GM12892 (cell line): ENCODE measurements around the gene C1orf115.

ENCODE experiments used
- POLR2A ChIP-seq: IDR thresholded peaks from 2 replicates; pipeline ENCODE4 v1.6.1; 2011; ENCODE audit warnings: low read depth, low read length, control low read depth
- POLR2AphosphoS5 ChIP-seq: IDR thresholded peaks from 2 replicates; pipeline ENCODE4 v1.6.1; 2011; ENCODE audit warnings: low read depth, low read length, control low read depth
- TAF1 ChIP-seq: IDR thresholded peaks from 2 replicates; pipeline ENCODE4 v1.6.1; 2011; ENCODE audit warnings: low read depth, mild to moderate bottlenecking, control low read depth, low read length, borderline replicate concordance

DNA sequence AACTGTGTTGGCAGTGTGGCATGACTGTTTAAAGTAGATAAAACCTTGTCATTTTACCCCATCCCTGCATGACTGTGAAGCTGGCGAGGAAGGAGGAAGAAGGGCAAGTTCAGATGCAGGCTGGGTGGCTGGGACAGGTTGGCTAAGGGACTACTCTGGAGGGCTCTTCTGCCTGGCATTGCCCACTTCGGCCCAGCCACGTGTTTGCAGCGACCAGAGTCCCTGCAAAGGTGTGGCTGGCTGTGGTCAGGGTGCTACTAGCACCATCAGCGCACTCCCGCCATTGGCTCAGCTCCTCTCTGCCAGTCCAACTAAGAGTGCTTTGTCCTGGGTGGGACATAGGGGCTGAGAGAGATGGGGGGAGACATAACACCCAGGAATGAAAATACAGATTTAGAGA lies 7.2 kb downstream of the C1orf115 start:
- no peak for TF ChIP-seq POLR2AphosphoS5
- TF ChIP-seq TAF1 = no peak
- no peak for TF ChIP-seq POLR2A
